DOHH2 (cell line): ENCODE measurements around the gene CMAS.

Source experiments
- H3F3A ChIP-seq: fragments of 200-600 bp; sonication (generic), shearing (Covaris generic); 2 replicates; pipeline ENCODE4 v1.6.0; 2016; ENCODE audit warnings: antibody characterized with exemption, mild to moderate bottlenecking; ENCODE audit not compliant: control insufficient read depth, insufficient read depth
- H3K27ac ChIP-seq: fragments of 200-600 bp; sonication (generic); 2 replicates; pipeline ENCODE4 v1.5.1; 2014; ENCODE audit warnings: low read depth, mild to moderate bottlenecking, low read length, moderate library complexity
- H3K27me3 ChIP-seq: fragments of 200-600 bp; sonication (generic); 2 replicates; pipeline ENCODE4 v1.6.1; 2014; ENCODE audit warnings: mild to moderate bottlenecking, low read length, mixed read lengths; ENCODE audit not compliant: control insufficient read depth
- H3K36me3 ChIP-seq: fragments of 200-600 bp; sonication (generic); 2 replicates; pipeline ENCODE4 v1.6.1; 2014; ENCODE audit warnings: mild to moderate bottlenecking, low read length, moderate library complexity, mixed read lengths; ENCODE audit not compliant: control insufficient read depth
- H3K4me1 ChIP-seq: fragments of 200-600 bp; sonication (generic); 2 replicates; pipeline ENCODE4 v1.6.1; 2014; ENCODE audit warnings: mild to moderate bottlenecking, low read length, mixed read lengths; ENCODE audit not compliant: control insufficient read depth
- H3K4me2 ChIP-seq: fragments of 200-600 bp; sonication (generic); 2 replicates; pipeline ENCODE4 v1.6.0; 2014; ENCODE audit warnings: mild to moderate bottlenecking, low read length, moderate library complexity
- H3K4me3 ChIP-seq: fragments of 200-600 bp; sonication (generic); 2 replicates; pipeline ENCODE4 v1.5.1; 2014; ENCODE audit warnings: mild to moderate bottlenecking, low read length, mixed read lengths
- H3K79me2 ChIP-seq: fragments of 200-600 bp; sonication (generic); 2 replicates; pipeline ENCODE4 v1.6.1; 2014; ENCODE audit warnings: mild to moderate bottlenecking, low read length, mixed read lengths; ENCODE audit not compliant: control insufficient read depth
- H3K9me2 ChIP-seq: fragments of 200-600 bp; sonication (generic); replicated peaks from 2 replicates; pipeline ENCODE4 v1.6.1; 2014; ENCODE audit warnings: mild to moderate bottlenecking, low read length, mixed read lengths; ENCODE audit not compliant: control insufficient read depth
- H3K9me3 ChIP-seq: fragments of 200-600 bp; sonication (generic); 2 replicates; pipeline ENCODE4 v1.6.1; 2014; ENCODE audit warnings: antibody characterized with exemption, low read length, mixed read lengths; ENCODE audit not compliant: control insufficient read depth, insufficient read depth
- H4K20me1 ChIP-seq: fragments of 200-600 bp; sonication (generic); 2 replicates; pipeline ENCODE4 v1.6.0; 2014; ENCODE audit warnings: low read depth, mild to moderate bottlenecking, antibody characterized with exemption, low read length, moderate library complexity; ENCODE audit not compliant: control insufficient read depth, insufficient read depth
- EZH2phosphoT487 ChIP-seq: fragments of 200-600 bp; sonication (generic); IDR thresholded peaks from 2 replicates; pipeline ENCODE4 v1.6.1; 2017; ENCODE audit warnings: borderline replicate concordance, mild to moderate bottlenecking, antibody characterized with exemption, low read length, moderate library complexity, mixed read lengths
- TF ChIP-seq, protein P1 (sequence below): fragments of 200-600 bp; sonication (generic); IDR thresholded peaks from one replicate; pipeline ENCODE4 v1.5.1; 2014; ENCODE audit warnings: antibody characterized with exemption, mild to moderate bottlenecking, low read depth, low read length; ENCODE audit not compliant: poor library complexity, severe bottlenecking

The CMAS gene

GRCh38 chr12:22105542-22105941 is 59.5 kb downstream of the CMAS start:
- no peaks in the 10 kb centered on the region for H3K79me2 ChIP-seq
- no peaks in the 10 kb centered on the region for H3K9me3 ChIP-seq
- no peaks in the 10 kb centered on the region for H3K36me3 ChIP-seq
- H3F3A ChIP-seq = no peaks in the 10 kb centered on the region
- no peaks in the 10 kb centered on the region for H3K4me1 ChIP-seq
- no peak overlapping the region for H3K27ac ChIP-seq
- no peaks in the 10 kb centered on the region for H3K27me3 ChIP-seq
- H3K4me3 ChIP-seq = no peak overlapping the region
- H3K4me2 ChIP-seq = no peak overlapping the region
- TF ChIP-seq, protein P1, sequence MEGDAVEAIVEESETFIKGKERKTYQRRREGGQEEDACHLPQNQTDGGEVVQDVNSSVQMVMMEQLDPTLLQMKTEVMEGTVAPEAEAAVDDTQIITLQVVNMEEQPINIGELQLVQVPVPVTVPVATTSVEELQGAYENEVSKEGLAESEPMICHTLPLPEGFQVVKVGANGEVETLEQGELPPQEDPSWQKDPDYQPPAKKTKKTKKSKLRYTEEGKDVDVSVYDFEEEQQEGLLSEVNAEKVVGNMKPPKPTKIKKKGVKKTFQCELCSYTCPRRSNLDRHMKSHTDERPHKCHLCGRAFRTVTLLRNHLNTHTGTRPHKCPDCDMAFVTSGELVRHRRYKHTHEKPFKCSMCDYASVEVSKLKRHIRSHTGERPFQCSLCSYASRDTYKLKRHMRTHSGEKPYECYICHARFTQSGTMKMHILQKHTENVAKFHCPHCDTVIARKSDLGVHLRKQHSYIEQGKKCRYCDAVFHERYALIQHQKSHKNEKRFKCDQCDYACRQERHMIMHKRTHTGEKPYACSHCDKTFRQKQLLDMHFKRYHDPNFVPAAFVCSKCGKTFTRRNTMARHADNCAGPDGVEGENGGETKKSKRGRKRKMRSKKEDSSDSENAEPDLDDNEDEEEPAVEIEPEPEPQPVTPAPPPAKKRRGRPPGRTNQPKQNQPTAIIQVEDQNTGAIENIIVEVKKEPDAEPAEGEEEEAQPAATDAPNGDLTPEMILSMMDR = no peak
- TF ChIP-seq EZH2phosphoT487 = no peak
- no peaks in the 10 kb centered on the region for H3K9me2 ChIP-seq
- no peaks in the 10 kb centered on the region for H4K20me1 ChIP-seq

- Histone ChIP-seq H3K4me2 (no peak overlapping the region), H3K4me3 (no peak overlapping the region), H4K20me1 (no peaks in the 10 kb centered on the region), H3F3A (no peaks in the 10 kb centered on the region), H3K4me1 (no peaks in the 10 kb centered on the region), H3K9me3 (no peaks in the 10 kb centered on the region), H3K27ac (no peak overlapping the region), H3K79me2 (no peaks in the 10 kb centered on the region), H3K27me3 (no peaks in the 10 kb centered on the region), H3K36me3 (no peaks in the 10 kb centered on the region), H3K9me2 (no peaks in the 10 kb centered on the region)
- TF ChIP-seq EZH2phosphoT487 = no peak
- TF ChIP-seq, protein P1 = no peak
Observed at GRCh38 chr12:22110176-22110575, 64.2 kb downstream of the CMAS start.
